ENCODE results near the gene DLGAP3. TPM values are rescaled to one million over a fixed set of nuclear protein-coding genes. Genes with fewer than 3 reads are reported as not detected.

Gene DLGAP3
- total RNA-seq, 4 donors from 2014 or later: 0.15 TPM; not detected in 3

DNA sequence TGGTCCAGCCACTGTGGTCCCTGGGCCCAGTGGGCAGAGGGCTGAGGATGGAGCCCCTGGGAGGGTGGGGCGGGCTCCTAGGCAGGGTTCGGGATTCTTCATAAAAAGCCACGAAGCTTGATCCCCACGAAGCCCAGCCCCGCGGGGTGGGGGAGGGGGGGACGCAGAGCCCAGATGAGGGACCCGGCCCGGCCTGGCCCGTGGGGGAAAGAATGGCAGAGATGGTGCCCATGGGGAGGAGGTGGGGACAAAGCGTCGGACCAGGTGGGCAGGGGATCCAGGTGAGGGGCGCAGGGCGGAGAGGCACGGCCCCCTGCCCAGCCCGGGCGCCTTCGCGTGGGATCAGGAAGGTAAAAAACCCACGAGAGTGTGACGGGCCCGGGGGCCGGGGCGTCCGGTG lies 63.9 kb downstream of the DLGAP3 start:
- in situ Hi-C loops (cut with MboI; ENCODE audit: low sequenced_read_pairs in 4 of 4) (loop anchor here in 1 of 4 donors (25.0 kb wide), 1 partner anchor 322 kb away; the partner anchor contains the start of gene SFPQ), intact Hi-C loops (cut with DNase I; ENCODE audit: low total_unique reads) (loop anchor here (5.0 to 10.0 kb wide), 2 partner anchors 78 to 329 kb away; partner anchors contain the start of gene SFPQ)
- DNase-seq: no peak
- TF ChIP-seq, protein P1, sequence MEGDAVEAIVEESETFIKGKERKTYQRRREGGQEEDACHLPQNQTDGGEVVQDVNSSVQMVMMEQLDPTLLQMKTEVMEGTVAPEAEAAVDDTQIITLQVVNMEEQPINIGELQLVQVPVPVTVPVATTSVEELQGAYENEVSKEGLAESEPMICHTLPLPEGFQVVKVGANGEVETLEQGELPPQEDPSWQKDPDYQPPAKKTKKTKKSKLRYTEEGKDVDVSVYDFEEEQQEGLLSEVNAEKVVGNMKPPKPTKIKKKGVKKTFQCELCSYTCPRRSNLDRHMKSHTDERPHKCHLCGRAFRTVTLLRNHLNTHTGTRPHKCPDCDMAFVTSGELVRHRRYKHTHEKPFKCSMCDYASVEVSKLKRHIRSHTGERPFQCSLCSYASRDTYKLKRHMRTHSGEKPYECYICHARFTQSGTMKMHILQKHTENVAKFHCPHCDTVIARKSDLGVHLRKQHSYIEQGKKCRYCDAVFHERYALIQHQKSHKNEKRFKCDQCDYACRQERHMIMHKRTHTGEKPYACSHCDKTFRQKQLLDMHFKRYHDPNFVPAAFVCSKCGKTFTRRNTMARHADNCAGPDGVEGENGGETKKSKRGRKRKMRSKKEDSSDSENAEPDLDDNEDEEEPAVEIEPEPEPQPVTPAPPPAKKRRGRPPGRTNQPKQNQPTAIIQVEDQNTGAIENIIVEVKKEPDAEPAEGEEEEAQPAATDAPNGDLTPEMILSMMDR (IDR thresholded peaks at IDR 0.05 in 4 of 5, conservative IDR thresholded peaks at IDR 0.05 in 1 of 5): no peak
- TF ChIP-seq POLR2A (IDR thresholded peaks at IDR 0.05): no peak
- no peaks in the 10 kb centered on the region for H3K36me3 ChIP-seq
- ATAC-seq: peak in 1 of 2 donors; percentile 6
- peak overlapping the region; percentile 64 to 82 (median 77) for H3K27ac ChIP-seq
- peaks cover 5 to 6% of the 10 kb centered on the region in 2 donors for H3K4me1 ChIP-seq
- no peaks in the 10 kb centered on the region for H3K27me3 ChIP-seq
- no peaks in the 10 kb centered on the region for H3K9me3 ChIP-seq
- H3K4me3 ChIP-seq: peak overlapping the region; percentile 77 to 98 (median 85)

DNA sequence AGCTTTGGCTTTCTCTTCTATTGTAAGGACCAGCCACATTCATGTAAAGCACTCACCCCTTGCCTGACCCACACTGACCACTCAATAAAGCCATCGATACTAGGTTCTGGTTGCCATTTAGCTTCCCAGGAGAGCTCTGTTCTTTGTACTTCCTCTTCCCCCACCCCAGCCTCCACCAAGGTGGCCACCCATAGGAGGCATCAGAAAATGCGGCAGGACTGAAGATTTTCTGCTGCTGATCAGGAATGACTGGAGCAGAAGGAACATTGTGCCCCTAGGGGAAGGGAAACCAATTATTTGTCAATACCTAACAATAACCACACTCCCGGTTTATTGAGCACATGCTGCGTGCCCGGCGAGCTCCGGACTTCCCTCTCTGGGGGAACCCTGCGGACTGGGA lies 64.7 kb downstream of the DLGAP3 start:
- Histone ChIP-seq H3K4me3 (no peak overlapping the region), H3K36me3 (no peaks in the 10 kb centered on the region), H3K27ac (no peak overlapping the region), H3K9me3 (no peaks in the 10 kb centered on the region), H3K27me3 (no peaks in the 10 kb centered on the region), H3K4me1 (peaks cover 6 to 10% of the 10 kb centered on the region in 2 donors)
- in situ Hi-C loops (cut with MboI; ENCODE audit: low sequenced_read_pairs in 4 of 4): loop anchor here in 1 of 4 donors (25.0 kb wide), 1 partner anchor 323 kb away; the partner anchor contains the start of gene SFPQ
- TF ChIP-seq, protein P1 (IDR thresholded peaks at IDR 0.05 in 4 of 5, conservative IDR thresholded peaks at IDR 0.05 in 1 of 5): no peak
- TF ChIP-seq POLR2A (IDR thresholded peaks at IDR 0.05): no peak
- intact Hi-C loops (cut with DNase I; ENCODE audit: low total_unique reads): loop anchor here (5.0 to 10.0 kb wide), 2 partner anchors 77 to 330 kb away; partner anchors contain the start of gene SFPQ
- no peak for ATAC-seq
- no peak for DNase-seq

DNA sequence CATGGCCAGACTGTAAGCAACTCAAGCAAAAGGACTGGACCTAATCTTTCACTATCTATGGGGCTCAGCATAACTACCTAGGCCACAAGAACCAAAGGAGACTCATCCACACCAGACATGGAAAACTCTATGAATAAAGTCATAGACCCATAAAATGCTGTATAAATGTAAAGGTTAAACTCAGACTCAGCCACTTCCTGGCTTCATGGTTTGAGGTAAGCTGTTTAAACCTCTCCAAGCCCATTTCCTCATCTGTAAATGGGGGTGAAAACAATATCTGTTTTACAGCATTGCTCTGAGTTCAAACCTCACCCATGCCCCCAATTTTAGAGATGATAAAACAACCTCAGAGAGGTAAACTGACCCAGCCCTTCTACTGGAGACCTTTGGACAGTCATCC lies 65.9 kb downstream of the DLGAP3 start:
- in situ Hi-C loops (cut with MboI; ENCODE audit: low sequenced_read_pairs in 4 of 4): loop anchor here in 1 of 4 donors (25.0 kb wide), 1 partner anchor 324 kb away; the partner anchor contains the start of gene SFPQ
- H3K36me3 ChIP-seq: no peaks in the 10 kb centered on the region
- intact Hi-C loops (cut with DNase I; ENCODE audit: low total_unique reads): loop anchor here (10.0 kb wide), 1 partner anchor 331 kb away; the partner anchor contains the start of gene SFPQ

DNA sequence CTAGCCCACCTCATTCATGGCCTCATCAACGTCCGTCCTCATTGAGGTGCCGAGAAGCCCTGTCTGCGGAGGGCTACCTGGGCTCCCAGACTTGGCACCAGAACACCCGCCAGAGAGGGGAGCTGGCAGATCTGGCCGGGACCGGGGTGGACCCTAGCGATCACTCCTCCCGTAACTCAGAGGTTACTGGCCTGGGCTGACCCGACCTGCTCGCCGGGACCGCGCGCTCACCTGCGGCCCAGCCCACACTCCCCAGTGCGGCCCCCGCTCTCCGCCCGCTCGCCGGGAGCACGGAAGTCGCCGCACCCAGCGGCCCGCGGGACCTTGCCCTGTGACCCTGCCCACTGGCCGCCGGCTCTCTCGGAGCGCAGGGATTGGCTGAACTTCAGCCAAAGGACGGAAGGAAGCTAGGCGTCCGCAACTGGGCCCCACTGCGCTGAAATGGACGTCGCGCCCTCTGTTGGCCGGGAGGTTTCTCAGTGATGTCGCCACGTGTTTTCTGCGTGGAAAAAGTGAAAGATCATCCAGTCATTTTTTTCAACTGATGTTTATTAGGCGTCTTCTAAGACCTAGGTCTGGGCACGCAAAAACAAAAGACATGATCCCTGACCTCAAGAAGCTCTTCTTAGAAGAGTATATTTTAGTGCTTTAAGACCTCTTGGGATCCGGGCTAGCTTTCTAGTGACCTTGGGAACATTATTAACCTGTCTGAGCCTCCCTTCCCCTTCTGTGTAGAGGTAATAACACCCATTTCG lies 69.8 kb downstream of the DLGAP3 start, which contains the start of gene SMIM12:
Gene SMIM12, minus strand, starts transcription at position 304 of the 755 bp plus-strand sequence. CDS start 3,772 bp downstream, outside the sequence.
- peak; percentile 93 to 95 for DNase-seq
- ATAC-seq: peak; percentile 98
- in situ Hi-C loops (cut with MboI; ENCODE audit: low sequenced_read_pairs in 4 of 4): loop anchor here in 1 of 4 donors (25.0 kb wide), 1 partner anchor 328 kb away; the partner anchor contains the start of gene SFPQ

More for the DNA sequence above, 65.9 kb downstream of the DLGAP3 start:
- Histone ChIP-seq H3K9me3 (no peaks in the 10 kb centered on the region), H3K4me1 (peaks cover 10 to 16% of the 10 kb centered on the region in 2 donors), H3K27ac (no peak overlapping the region), H3K4me3 (no peak overlapping the region), H3K27me3 (no peaks in the 10 kb centered on the region)
- no peak for ATAC-seq
- no peak for TF ChIP-seq POLR2A (IDR thresholded peaks at IDR 0.05)
- no peak for DNase-seq

More for the DNA sequence above, 69.8 kb downstream of the DLGAP3 start, which contains the start of gene SMIM12:
- Histone ChIP-seq H3K4me3 (peak within 1 kb of the TSS; percentile 75 to 98 (median 97)), H3K36me3 (peaks cover 3 to 11% of the 10 kb centered on the region in 2 donors), H3K4me1 (peaks cover 22 to 29% of the 10 kb centered on the region in 2 donors), H3K9me3 (no peaks in the 10 kb centered on the region), H3K27ac (peak within 1 kb of the TSS; percentile 89 to 97 (median 92)), H3K27me3 (no peaks in the 10 kb centered on the region)
- TF ChIP-seq, protein P1 (IDR thresholded peaks at IDR 0.05 in 4 of 5, conservative IDR thresholded peaks at IDR 0.05 in 1 of 5): peak; percentile 86 to 90 (median 86)
- TF ChIP-seq POLR2A (IDR thresholded peaks at IDR 0.05): peak; percentile 89 to 93
- intact Hi-C loops (cut with DNase I; ENCODE audit: low total_unique reads): loop anchor here (10.0 kb wide), 2 partner anchors 175 to 335 kb away; partner anchors contain the start of genes SFPQ and ZMYM6
